ENCODE results near the gene ZNF577.

ZNF577 gene

DNA sequence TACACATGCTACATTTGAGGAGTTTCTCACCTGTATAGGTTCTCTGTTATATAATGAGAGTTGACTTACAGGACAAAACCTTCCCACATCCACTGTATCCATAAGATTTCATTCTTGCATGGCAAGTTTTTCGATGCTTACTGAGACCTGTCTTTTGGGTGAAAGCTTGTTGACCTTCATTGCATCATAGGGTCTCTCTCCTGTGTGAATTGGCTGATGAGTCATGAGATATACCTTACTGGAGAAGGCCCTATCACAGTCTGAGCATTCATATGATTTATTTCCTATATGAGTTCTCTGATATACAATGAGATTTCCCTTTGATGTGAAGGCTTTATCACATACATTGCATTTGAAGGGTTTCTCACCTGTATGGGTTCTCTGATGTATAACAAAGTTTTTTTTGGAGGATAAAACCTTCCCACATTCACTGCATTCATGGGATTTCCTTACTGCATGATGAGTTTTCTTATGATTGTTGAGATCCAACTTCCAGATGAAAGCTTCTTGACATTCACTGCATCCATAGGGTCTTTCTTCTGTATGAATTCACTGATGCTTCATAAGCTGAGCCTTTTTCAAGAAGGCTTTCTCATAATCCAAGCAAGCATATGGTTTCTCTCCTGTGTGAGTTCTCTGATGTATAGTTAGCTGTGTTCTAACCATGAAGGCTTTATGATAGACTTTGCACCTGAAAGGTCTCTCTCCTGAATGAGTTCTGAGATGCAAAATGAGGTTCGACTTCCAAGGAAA, 25.7 kb downstream of the ZNF577 start:
- TF ChIP-seq, protein P1, sequence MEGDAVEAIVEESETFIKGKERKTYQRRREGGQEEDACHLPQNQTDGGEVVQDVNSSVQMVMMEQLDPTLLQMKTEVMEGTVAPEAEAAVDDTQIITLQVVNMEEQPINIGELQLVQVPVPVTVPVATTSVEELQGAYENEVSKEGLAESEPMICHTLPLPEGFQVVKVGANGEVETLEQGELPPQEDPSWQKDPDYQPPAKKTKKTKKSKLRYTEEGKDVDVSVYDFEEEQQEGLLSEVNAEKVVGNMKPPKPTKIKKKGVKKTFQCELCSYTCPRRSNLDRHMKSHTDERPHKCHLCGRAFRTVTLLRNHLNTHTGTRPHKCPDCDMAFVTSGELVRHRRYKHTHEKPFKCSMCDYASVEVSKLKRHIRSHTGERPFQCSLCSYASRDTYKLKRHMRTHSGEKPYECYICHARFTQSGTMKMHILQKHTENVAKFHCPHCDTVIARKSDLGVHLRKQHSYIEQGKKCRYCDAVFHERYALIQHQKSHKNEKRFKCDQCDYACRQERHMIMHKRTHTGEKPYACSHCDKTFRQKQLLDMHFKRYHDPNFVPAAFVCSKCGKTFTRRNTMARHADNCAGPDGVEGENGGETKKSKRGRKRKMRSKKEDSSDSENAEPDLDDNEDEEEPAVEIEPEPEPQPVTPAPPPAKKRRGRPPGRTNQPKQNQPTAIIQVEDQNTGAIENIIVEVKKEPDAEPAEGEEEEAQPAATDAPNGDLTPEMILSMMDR (conservative IDR thresholded peaks at IDR 0.05; ENCODE audit: low read length), result no peak
- H3K4me3 ChIP-seq (ENCODE audit: low read length), result no peak overlapping the region
- DNase-seq (ENCODE audit: low read depth), result no peak

DNA sequence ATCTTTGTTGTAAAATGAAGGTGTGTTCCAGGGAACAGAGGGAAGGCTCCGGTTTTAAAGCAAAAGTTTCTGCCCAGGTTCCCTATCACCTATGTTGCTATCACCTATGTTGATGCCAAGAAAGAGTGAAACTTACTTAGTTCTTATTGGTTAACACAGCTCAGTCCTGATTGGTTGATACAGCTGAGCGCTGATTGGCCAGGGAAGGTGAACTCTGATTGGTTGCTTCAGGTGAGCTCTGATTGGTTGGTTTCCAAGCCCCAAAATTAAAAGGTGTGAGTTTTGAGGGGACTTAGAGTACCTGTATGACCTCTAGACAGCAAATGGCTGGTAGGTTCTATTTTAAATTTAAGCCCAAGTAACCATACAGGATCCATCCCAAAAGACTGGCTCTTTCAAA, 50.6 kb downstream of the ZNF577 start:
- H3K4me3 ChIP-seq (ENCODE audit: low read length), result no peak overlapping the region
- DNase-seq (ENCODE audit: low read depth), result no peak
- TF ChIP-seq, protein P1 (conservative IDR thresholded peaks at IDR 0.05; ENCODE audit: low read length), result no peak

DNA sequence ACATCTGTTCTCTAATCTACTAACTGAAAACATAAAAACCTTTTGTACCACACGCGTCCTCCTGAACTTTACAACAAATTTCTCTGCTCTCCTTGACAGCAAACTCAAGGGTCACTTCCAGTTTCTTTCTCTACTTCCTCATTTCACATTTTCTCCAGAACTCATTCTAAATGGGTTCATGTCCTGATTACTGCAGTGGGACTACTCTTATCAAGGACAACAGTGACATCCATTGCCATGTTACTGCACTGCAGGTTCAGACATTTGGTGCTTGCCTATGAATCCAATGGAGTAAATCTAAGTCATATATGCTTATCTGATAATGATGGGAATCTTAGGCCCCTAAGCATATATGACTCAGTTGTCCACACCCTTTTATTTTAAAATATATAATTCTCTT, 57.5 kb downstream of the ZNF577 start:
- DNase-seq (ENCODE audit: low read depth), result peak; percentile 17
- TF ChIP-seq, protein P1 (conservative IDR thresholded peaks at IDR 0.05; ENCODE audit: low read length), result peak; percentile 36; the same call in 1 of the 2 replicates
- no peak overlapping the region for H3K4me3 ChIP-seq (ENCODE audit: low read length)

DNA sequence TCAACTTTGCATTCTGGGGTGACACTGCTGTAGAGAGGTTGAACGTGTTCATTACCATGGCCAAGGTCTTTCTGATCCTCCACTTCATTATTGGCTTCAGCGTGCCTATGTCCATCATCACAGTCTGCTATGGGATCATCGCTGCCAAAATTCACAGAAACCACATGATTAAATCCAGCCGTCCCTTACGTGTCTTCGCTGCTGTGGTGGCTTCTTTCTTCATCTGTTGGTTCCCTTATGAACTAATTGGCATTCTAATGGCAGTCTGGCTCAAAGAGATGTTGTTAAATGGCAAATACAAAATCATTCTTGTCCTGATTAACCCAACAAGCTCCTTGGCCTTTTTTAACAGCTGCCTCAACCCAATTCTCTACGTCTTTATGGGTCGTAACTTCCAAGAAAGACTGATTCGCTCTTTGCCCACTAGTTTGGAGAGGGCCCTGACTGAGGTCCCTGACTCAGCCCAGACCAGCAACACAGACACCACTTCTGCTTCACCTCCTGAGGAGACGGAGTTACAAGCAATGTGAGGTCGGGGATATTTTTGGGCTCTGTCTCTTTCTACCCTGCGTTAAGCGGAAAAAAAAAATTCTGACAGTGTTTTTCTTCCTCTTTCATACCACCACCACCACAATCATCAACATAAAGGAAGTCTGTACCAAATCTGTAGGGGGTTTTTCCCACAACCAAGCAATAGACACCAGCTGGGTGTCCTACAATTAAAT, 63.3 kb downstream of the ZNF577 start:
- TF ChIP-seq, protein P1 (conservative IDR thresholded peaks at IDR 0.05; ENCODE audit: low read length), result no peak
- no peak overlapping the region for H3K4me3 ChIP-seq (ENCODE audit: low read length)
- DNase-seq (ENCODE audit: low read depth), result no peak

DNA sequence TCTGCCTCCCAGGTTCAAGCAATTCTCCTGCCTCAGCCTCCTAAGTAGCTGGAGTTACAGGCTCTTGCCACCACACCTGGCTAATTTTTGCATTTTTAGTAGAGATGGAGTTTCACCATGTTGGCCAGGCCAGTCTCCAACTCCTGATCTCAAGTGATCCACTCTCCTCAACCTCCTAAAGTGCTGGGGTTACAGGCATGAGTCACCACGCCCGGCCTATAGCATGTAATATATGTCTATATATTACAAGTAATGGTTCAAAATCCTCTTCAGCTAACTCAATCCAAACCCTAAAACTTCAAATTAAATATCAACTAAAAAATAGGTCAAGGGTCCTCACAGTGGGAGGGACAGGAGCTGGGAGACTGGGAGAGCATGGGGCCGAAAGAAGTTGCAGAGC, 64.8 kb downstream of the ZNF577 start:
- TF ChIP-seq, protein P1 (conservative IDR thresholded peaks at IDR 0.05; ENCODE audit: low read length), result no peak
- H3K4me3 ChIP-seq (ENCODE audit: low read length), result no peak overlapping the region
- no peak for DNase-seq (ENCODE audit: low read depth)

DNA sequence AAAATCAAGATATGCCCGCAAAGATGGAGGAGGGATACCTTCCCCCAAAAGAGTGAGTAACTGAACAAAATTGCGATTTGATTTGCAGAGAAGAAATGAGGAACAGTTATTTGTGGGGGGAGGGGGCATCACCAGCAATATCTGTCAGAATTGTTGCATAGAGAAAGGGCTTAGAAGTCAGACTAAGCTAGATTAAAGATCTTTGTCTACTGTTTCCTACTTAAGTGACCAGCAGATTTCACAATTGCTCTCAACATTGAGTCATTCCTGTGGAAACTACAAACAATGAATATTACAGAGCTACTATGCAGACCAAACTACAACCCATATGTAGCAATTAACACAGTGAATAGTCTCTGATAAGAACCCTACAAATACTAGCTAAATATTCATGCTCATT, 65.4 kb downstream of the ZNF577 start:
- no peak overlapping the region for H3K4me3 ChIP-seq (ENCODE audit: low read length)
- TF ChIP-seq, protein P1 (conservative IDR thresholded peaks at IDR 0.05; ENCODE audit: low read length), result no peak
- peak; percentile 53 for DNase-seq (ENCODE audit: low read depth)

DNA sequence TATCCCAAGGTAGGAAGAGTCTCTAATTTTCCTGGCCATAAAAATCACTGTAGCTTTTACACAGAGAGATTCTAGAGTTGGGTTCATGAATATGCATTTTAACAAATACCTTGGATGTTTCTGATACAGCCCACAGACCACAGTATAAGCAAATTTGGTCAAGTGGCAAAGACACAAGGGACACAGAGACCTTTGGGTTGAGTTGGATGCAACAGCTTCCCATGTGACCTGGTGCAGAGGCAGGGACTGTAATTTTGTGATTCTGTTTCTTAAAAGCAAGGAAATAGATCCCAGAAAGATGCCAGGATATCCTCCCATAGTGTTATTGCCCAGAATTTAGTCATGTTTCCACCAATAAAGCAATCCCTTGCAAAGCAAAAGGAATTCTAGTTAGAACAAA, 65.8 kb downstream of the ZNF577 start:
- H3K4me3 ChIP-seq (ENCODE audit: low read length), result no peak overlapping the region
- TF ChIP-seq, protein P1 (conservative IDR thresholded peaks at IDR 0.05; ENCODE audit: low read length), result no peak
- no peak for DNase-seq (ENCODE audit: low read depth)
